ENCODE results near the gene LRRC4C. TPM values are rescaled to one million over a fixed set of nuclear protein-coding genes. Genes with fewer than 3 reads are reported as not detected.

LRRC4C gene
- total RNA-seq, 1 donor from 2014 or later = 1.5 TPM

DNA sequence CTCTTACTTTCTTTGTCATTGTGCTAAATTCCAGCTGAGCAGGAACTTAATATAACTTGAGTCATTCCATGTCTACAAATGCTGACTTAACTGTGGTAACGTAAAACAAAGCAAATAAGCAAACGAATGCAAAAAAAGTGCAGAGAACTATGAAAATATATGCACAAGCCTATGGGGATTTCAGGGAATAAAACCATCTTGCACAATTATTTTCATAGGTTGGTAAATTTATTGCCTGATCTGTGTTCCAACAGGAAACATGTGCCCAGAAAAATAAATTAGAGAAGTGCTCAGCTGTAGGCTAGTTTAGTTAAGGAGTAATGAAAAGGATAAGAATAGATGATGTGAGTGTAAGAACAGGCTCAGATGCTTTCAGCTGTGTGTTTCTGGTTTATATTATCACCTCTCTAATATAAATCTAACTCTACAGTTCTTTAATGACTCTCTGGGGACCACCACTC, 1169.3 kb downstream of the LRRC4C start:
- no peak for DNase-seq (ENCODE audit: low read depth)
- Histone ChIP-seq H3K4me3 (ENCODE audit: low read depth, low read length) (no peak overlapping the region), H3K27me3 (ENCODE audit: control insufficient read depth, insufficient read depth, low read length) (no peaks in the 10 kb centered on the region), H3K36me3 (ENCODE audit: control insufficient read depth, insufficient read depth, low read length) (no peaks in the 10 kb centered on the region)
- TF ChIP-seq, protein P1, sequence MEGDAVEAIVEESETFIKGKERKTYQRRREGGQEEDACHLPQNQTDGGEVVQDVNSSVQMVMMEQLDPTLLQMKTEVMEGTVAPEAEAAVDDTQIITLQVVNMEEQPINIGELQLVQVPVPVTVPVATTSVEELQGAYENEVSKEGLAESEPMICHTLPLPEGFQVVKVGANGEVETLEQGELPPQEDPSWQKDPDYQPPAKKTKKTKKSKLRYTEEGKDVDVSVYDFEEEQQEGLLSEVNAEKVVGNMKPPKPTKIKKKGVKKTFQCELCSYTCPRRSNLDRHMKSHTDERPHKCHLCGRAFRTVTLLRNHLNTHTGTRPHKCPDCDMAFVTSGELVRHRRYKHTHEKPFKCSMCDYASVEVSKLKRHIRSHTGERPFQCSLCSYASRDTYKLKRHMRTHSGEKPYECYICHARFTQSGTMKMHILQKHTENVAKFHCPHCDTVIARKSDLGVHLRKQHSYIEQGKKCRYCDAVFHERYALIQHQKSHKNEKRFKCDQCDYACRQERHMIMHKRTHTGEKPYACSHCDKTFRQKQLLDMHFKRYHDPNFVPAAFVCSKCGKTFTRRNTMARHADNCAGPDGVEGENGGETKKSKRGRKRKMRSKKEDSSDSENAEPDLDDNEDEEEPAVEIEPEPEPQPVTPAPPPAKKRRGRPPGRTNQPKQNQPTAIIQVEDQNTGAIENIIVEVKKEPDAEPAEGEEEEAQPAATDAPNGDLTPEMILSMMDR (IDR thresholded peaks at IDR 0.05; ENCODE audit: insufficient read depth, low read length, poor library complexity, severe bottlenecking) = no peak

DNA sequence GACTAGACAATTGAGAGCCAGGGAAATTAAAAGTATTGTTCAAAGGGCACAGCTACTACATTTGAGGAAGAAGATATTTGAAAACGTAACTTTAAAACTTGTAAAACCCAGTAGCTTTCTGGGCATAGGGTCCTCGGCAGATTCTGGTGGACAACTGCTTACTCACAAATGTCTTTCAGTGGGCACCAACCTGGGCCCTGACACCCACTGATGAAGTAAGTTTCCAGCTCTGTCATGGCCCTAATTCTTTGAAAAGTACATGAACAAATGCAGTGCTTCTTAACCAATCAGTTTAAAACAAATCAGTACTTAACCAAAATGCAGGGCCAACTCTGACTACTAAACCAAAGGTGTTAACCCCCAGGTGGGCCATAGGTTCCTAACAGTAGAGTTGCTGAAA, 1170.1 kb downstream of the LRRC4C start:
- TF ChIP-seq, protein P1 (IDR thresholded peaks at IDR 0.05; ENCODE audit: insufficient read depth, low read length, poor library complexity, severe bottlenecking) = no peak
- no peak overlapping the region for H3K4me3 ChIP-seq (ENCODE audit: low read depth, low read length)
- no peak for DNase-seq (ENCODE audit: low read depth)
- no peaks in the 10 kb centered on the region for H3K36me3 ChIP-seq (ENCODE audit: control insufficient read depth, insufficient read depth, low read length)
- H3K27me3 ChIP-seq (ENCODE audit: control insufficient read depth, insufficient read depth, low read length) = no peaks in the 10 kb centered on the region

DNA sequence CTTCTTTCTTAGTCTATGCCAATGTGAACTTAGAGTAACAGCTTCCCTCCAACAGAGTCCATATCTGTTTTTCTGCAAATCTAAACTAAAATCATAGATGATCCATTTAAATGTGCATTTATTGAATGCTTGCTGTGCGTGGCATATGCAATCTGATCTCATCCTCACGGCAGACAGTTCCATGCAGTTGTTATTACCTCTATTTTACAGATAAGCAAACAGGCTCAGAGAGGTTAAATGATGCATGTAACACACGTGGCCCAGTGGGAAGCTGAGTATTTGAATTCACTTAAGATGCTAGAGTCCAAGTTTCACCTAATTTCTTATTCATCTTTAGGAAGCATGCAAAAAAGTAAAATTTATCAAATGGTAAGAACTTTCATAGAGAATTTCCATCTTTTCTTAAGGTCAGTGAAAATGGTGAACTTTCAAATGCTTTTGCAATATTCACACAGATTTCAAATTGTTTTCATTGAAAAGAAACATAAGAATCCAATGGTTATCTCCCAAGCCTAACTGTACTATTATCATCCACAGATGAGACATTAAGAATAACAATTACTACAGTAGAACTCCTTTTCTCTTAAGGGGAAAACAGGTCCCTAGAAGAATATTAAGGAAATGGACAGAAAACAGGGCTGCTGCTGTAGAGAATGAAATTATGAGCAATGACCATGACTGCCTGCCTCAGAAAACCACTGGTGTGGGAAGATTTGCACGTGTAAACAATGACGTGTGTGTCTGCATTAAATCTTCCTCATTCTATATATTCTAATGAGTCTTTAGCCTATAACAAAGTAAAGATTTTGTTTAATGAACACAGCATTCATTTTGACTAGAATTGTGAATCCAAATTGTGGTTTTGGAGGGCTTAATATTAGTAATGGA, 1171.3 kb downstream of the LRRC4C start:
- Histone ChIP-seq H3K4me3 (ENCODE audit: low read depth, low read length) (no peak overlapping the region), H3K27me3 (ENCODE audit: control insufficient read depth, insufficient read depth, low read length) (no peaks in the 10 kb centered on the region), H3K36me3 (ENCODE audit: control insufficient read depth, insufficient read depth, low read length) (no peaks in the 10 kb centered on the region)
- TF ChIP-seq, protein P1 (IDR thresholded peaks at IDR 0.05; ENCODE audit: insufficient read depth, low read length, poor library complexity, severe bottlenecking) = no peak
- DNase-seq (ENCODE audit: low read depth) = no peak

DNA sequence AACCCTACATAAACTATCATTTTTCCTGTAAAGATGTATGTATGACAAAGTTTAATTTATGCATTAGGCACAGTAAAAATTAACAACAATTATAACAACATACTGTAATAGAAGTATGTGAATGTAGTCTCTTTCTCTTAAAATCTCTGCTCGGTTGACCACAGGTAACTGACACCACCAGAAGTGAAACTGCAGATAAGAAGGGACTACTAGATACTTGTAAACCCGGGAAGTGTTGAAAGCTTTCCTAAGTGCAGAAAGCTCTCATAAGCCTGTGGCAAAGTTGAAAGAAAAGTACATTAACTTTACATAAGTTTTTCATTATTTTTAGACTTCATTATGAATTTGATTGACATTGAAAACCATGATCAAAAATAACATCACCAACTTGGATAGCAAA, 1173.3 kb downstream of the LRRC4C start:
- H3K36me3 ChIP-seq (ENCODE audit: control insufficient read depth, insufficient read depth, low read length) = no peaks in the 10 kb centered on the region
- H3K27me3 ChIP-seq (ENCODE audit: control insufficient read depth, insufficient read depth, low read length) = no peaks in the 10 kb centered on the region
- no peak overlapping the region for H3K4me3 ChIP-seq (ENCODE audit: low read depth, low read length)
- DNase-seq (ENCODE audit: low read depth) = no peak
- TF ChIP-seq, protein P1 (IDR thresholded peaks at IDR 0.05; ENCODE audit: insufficient read depth, low read length, poor library complexity, severe bottlenecking) = no peak

DNA sequence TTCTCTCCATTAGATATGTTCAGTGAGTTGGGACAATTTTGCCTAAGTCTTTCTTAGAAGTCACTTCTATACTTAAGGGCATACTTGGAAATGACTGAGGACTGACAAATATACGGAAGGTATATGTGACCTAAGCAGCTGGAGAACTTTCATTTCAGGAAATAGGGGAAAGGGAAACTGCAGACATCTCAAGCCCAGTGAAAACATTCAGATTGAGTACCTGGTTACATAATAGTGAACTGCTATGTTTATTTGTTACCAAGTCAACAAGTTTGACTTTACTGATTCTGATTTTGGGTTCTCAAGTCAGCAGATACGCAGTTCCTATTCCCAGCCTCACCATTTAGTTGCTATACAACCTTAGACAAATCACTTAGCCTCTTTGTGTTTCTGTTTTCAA, 1173.9 kb downstream of the LRRC4C start:
- TF ChIP-seq, protein P1 (IDR thresholded peaks at IDR 0.05; ENCODE audit: insufficient read depth, low read length, poor library complexity, severe bottlenecking) = no peak
- no peak for DNase-seq (ENCODE audit: low read depth)
- Histone ChIP-seq H3K27me3 (ENCODE audit: control insufficient read depth, insufficient read depth, low read length) (no peaks in the 10 kb centered on the region), H3K36me3 (ENCODE audit: control insufficient read depth, insufficient read depth, low read length) (no peaks in the 10 kb centered on the region), H3K4me3 (ENCODE audit: low read depth, low read length) (no peak overlapping the region)

Measured in kidney epithelial cell (primary cell).